HCT116 (cell line): ENCODE results near the gene CAMKMT. TPM values are rescaled to one million over a fixed set of nuclear protein-coding genes. Genes with fewer than 3 reads are reported as not detected.

Experiments
- ATAC-seq: fragments of 200-7000 bp; cut with Tn5 transposase; 2 replicates; pipeline ENCODE4 v1.9.1; 2020; ENCODE audit warnings: mild to moderate bottlenecking, moderate library complexity
- BruUV-seq: library from RNA; stranded (reverse); fragments of 400-500 nt; replicated peaks from 2 replicates; lab custom pipeline; 2021; lab: Mats Ljungman, UMichigan
- CTCF ChIA-PET: fragments of 300-600 bp; sonication (Branson Sonifier 250); formaldehyde crosslinking; loops from one replicate; lab custom pipeline; 2021; ENCODE audit warnings: antibody characterized with exemption; lab: Charles Lee
- POLR2A ChIA-PET: fragments of 300-600, 350-600 bp; sonication (Branson Sonifier 250); formaldehyde crosslinking; loops from one replicate; lab custom pipeline; 2021; ENCODE audit warnings: antibody characterized with exemption; lab: Charles Lee
- RAD21 ChIA-PET, 2 experiments: fragments of 300-600 bp; sonication (Branson Sonifier 250); formaldehyde crosslinking; loops; one replicate each; lab custom pipeline; 2023; ENCODE audit warnings: low total read pairs in 2 of 2; ENCODE audit not compliant: uncharacterized antibody in 2 of 2, unreplicated experiment in 2 of 2, low non-redundant PET in 1 of 2; lab: Charles Lee
- DNase-seq: peaks from one replicate; pipeline ENCODE4 v3.0.0-alpha.2; 2010; ENCODE audit warnings: low read depth, low spot score
- H2AFZ ChIP-seq: fragments of 200-600 bp; shearing (Covaris generic), sonication (generic); 2 replicates; pipeline ENCODE4 v1.6.1; 2017; ENCODE audit warnings: low read depth, mixed run types, mixed read lengths, antibody characterized with exemption, low read length; ENCODE audit not compliant: poor library complexity, severe bottlenecking
- H3K27ac ChIP-seq: 2 replicates; pipeline ENCODE4 v1.5.1; 2012; ENCODE audit warnings: low read depth, low read length
- H3K27me3 ChIP-seq: fragments of 200-600 bp; sonication (generic); 2 replicates; pipeline ENCODE4 v1.6.1; 2016; ENCODE audit warnings: mixed run types, low read length, mixed read lengths; ENCODE audit not compliant: insufficient read depth
- H3K36me3 ChIP-seq, 2 experiments: fragments of 200-500 bp in 1 of 2; fragments of 200-600 bp in 1 of 2; sonication (Bioruptor generic) in 1 of 2; sonication (generic) in 1 of 2; 2 replicates each; pipeline versions ENCODE4 v1.5.1 to v1.6.1; 2014 to 2016; ENCODE audit warnings: low read length in 2 of 2, inconsistent platforms in 1 of 2, mixed read lengths in 1 of 2, mixed run types in 1 of 2; ENCODE audit not compliant: insufficient read depth in 2 of 2, control insufficient read depth in 1 of 2
- H3K4me1 ChIP-seq, 2 experiments: fragments of 200-600 bp in 1 of 2; sonication (generic) in 1 of 2; 2 replicates each; pipeline versions ENCODE4 v1.5.1 to v1.6.1; 2012 to 2017; ENCODE audit warnings: low read length in 2 of 2, inconsistent platforms in 1 of 2, mild to moderate bottlenecking in 1 of 2, mixed read lengths in 1 of 2, mixed run types in 1 of 2, moderate library complexity in 1 of 2; ENCODE audit not compliant: insufficient read depth in 2 of 2, control insufficient read depth in 1 of 2
- H3K4me2 ChIP-seq: fragments of 200-600 bp; sonication (generic); 2 replicates; pipeline ENCODE4 v1.6.1; 2017; ENCODE audit warnings: mixed run types, low read length, mixed read lengths
- H3K4me3 ChIP-seq, 2 experiments: fragments of 200-600 bp in 1 of 2; sonication (generic) in 1 of 2; replicated peaks in 1 of 2; 2 replicates each; pipeline ENCODE4 v1.5.1; 2011 to 2016; ENCODE audit warnings: low read length in 2 of 2, control low read depth in 1 of 2, low read depth in 1 of 2, mild to moderate bottlenecking in 1 of 2, mixed read lengths in 1 of 2, mixed run types in 1 of 2
- H3K79me2 ChIP-seq: fragments of 200-600 bp; sonication (generic); 2 replicates; pipeline ENCODE4 v1.6.1; 2017; ENCODE audit warnings: mild to moderate bottlenecking, mixed run types, low read length, moderate library complexity, mixed read lengths; ENCODE audit not compliant: insufficient read depth
- H3K9ac ChIP-seq: fragments of 200-600 bp; sonication (generic); 2 replicates; pipeline ENCODE4 v1.6.1; 2016; ENCODE audit warnings: low read length, mixed read lengths
- H3K9me2 ChIP-seq: fragments of 200-600 bp; sonication (generic), shearing (Covaris generic); 2 replicates; pipeline ENCODE4 v1.6.1; 2017; ENCODE audit warnings: mixed run types, mild to moderate bottlenecking, moderate library complexity; ENCODE audit not compliant: insufficient read depth
- H3K9me3 ChIP-seq, 2 experiments: fragments of 200-500 bp in 1 of 2; fragments of 200-600 bp in 1 of 2; sonication (Bioruptor generic) in 1 of 2; sonication (generic) in 1 of 2; 2 replicates each; pipeline ENCODE4 v1.6.1; 2014 to 2017; ENCODE audit warnings: low read length in 2 of 2, mixed read lengths in 2 of 2, inconsistent platforms in 1 of 2, low read depth in 1 of 2, mild to moderate bottlenecking in 1 of 2, mixed run types in 1 of 2, moderate library complexity in 1 of 2; ENCODE audit not compliant: control insufficient read depth in 1 of 2, insufficient read depth in 1 of 2
- H4K20me1 ChIP-seq: fragments of 200-600 bp; sonication (generic), shearing (Covaris generic); 2 replicates; pipeline ENCODE4 v1.6.1; 2017; ENCODE audit warnings: mixed run types, mild to moderate bottlenecking, moderate library complexity; ENCODE audit not compliant: insufficient read depth
- ATF3 ChIP-seq: IDR thresholded peaks from 2 replicates; pipeline ENCODE4 v1.6.1; 2012
- ELF1 ChIP-seq: IDR thresholded peaks from 2 replicates; pipeline ENCODE4 v1.6.1; 2012; ENCODE audit warnings: low read depth, borderline replicate concordance
- EZH2 ChIP-seq: fragments of 200-600 bp; sonication (generic); IDR thresholded peaks from 2 replicates; pipeline ENCODE4 v1.6.1; 2017; ENCODE audit warnings: antibody characterized with exemption, mixed run types
- EZH2phosphoT487 ChIP-seq: fragments of 200-600 bp; IDR thresholded peaks from 2 replicates; pipeline ENCODE4 v1.6.1; 2018; ENCODE audit warnings: antibody characterized with exemption, borderline replicate concordance
- JUND ChIP-seq: IDR thresholded peaks from 2 replicates; pipeline ENCODE4 v1.6.1; 2012
- SP1 ChIP-seq: IDR thresholded peaks from 2 replicates; pipeline ENCODE4 v1.6.1; 2012; ENCODE audit warnings: low read depth
- ZBTB33 ChIP-seq: IDR thresholded peaks from 2 replicates; pipeline ENCODE4 v1.6.1; 2011; ENCODE audit warnings: mild to moderate bottlenecking, low read length, moderate library complexity; ENCODE audit not compliant: insufficient replicate concordance; ENCODE audit errors: extremely low read depth
- intact Hi-C: fragments of 100-400 bp; cut with micrococcal nuclease; formaldehyde crosslinking; loops from 2 replicates; pipeline ENCODE4 v1.10.0; 2022
- total RNA-seq: library from RNA; stranded (reverse); gene quantifications from one replicate; pipeline ENCODE4 v1.2.1, GENCODE V29; 2021; ENCODE audit not compliant: unreplicated experiment

The CAMKMT gene
- total RNA-seq, 1 experiment from 2014 or later, result 10.6 TPM

- Histone ChIP-seq H3K27me3 (peaks cover 64% of the 10 kb centered on the region), H3K4me3 (no peak overlapping the region), H3K9ac (no peak overlapping the region), H3K9me3 (no peaks in the 10 kb centered on the region), H3K27ac (no peak overlapping the region), H3K36me3 (no peaks in the 10 kb centered on the region), H3K4me1 (no peaks in the 10 kb centered on the region), H2AFZ (no peak overlapping the region), H4K20me1 (no peaks in the 10 kb centered on the region), H3K4me2 (no peak overlapping the region), H3K9me2 (no peaks in the 10 kb centered on the region), H3K79me2 (no peaks in the 10 kb centered on the region)
- ATAC-seq (no peak), DNase-seq (no peak)
- intact Hi-C loops, result no loop called here
- TF ChIP-seq EZH2 (peak; percentile 77; the same call in 1 of the 2 replicates), EZH2phosphoT487 (peak; percentile 97; the same call in 1 of the 2 replicates), ZBTB33 (no peak), ELF1 (no peak), ATF3 (no peak), JUND (no peak), SP1 (no peak)
- CTCF ChIA-PET, result no interaction called here
- RAD21 ChIA-PET, result no interaction called here
- no TSS peak for BruUV-seq
- POLR2A ChIA-PET, result no interaction called here
These were observed 445.7 kb downstream of the CAMKMT start for GRCh38 chr2:44807201-44808025.
